ENCODE data around the gene DUSP22.

DUSP22 gene

GRCh38 chr6:259316-259715 lies 33.0 kb upstream of the DUSP22 start:
- no peak for TF ChIP-seq TAF1 (IDR thresholded peaks at IDR 0.05; ENCODE audit: borderline replicate concordance, insufficient read depth, low read length)
- no peak for TF ChIP-seq POLR2AphosphoS5 (IDR thresholded peaks at IDR 0.05; ENCODE audit: low read depth, low read length)

GRCh38 chr6:259901-260508 lies 32.3 kb upstream of the DUSP22 start:
- TF ChIP-seq SIN3A (IDR thresholded peaks at IDR 0.05; ENCODE audit: borderline replicate concordance, insufficient read depth, low read length) = no peak
- no peak for TF ChIP-seq REST (IDR thresholded peaks at IDR 0.05; ENCODE audit: insufficient read depth in 1 of 2, low read depth in 2 of 2, low read length in 2 of 2)
- TF ChIP-seq POLR2AphosphoS5 (IDR thresholded peaks at IDR 0.05; ENCODE audit: low read depth, low read length) = no peak
- no peak for TF ChIP-seq TAF1 (IDR thresholded peaks at IDR 0.05; ENCODE audit: borderline replicate concordance, insufficient read depth, low read length)
- TF ChIP-seq FOXP2 (optimal IDR thresholded peaks at IDR 0.05; ENCODE audit: borderline replicate concordance, extremely low read depth, extremely low read length, insufficient read depth) = no peak

GRCh38 chr6:264626-265025 lies 27.7 kb upstream of the DUSP22 start:
- TF ChIP-seq POLR2AphosphoS5 (IDR thresholded peaks at IDR 0.05; ENCODE audit: low read depth, low read length) (no peak), FOXP2 (optimal IDR thresholded peaks at IDR 0.05; ENCODE audit: borderline replicate concordance, extremely low read depth, extremely low read length, insufficient read depth) (no peak), TAF1 (IDR thresholded peaks at IDR 0.05; ENCODE audit: borderline replicate concordance, insufficient read depth, low read length) (no peak), REST (IDR thresholded peaks at IDR 0.05; ENCODE audit: insufficient read depth in 1 of 2, low read depth in 2 of 2, low read length in 2 of 2) (no peak), SIN3A (IDR thresholded peaks at IDR 0.05; ENCODE audit: borderline replicate concordance, insufficient read depth, low read length) (no peak)

- TF ChIP-seq TAF1 (IDR thresholded peaks at IDR 0.05; ENCODE audit: borderline replicate concordance, insufficient read depth, low read length) (no peak), REST (IDR thresholded peaks at IDR 0.05; ENCODE audit: insufficient read depth in 1 of 2, low read depth in 2 of 2, low read length in 2 of 2) (no peak), SIN3A (IDR thresholded peaks at IDR 0.05; ENCODE audit: borderline replicate concordance, insufficient read depth, low read length) (no peak), FOXP2 (optimal IDR thresholded peaks at IDR 0.05; ENCODE audit: borderline replicate concordance, extremely low read depth, extremely low read length, insufficient read depth) (no peak), POLR2AphosphoS5 (IDR thresholded peaks at IDR 0.05; ENCODE audit: low read depth, low read length) (no peak)
Measured at GRCh38 chr6:268394-268935, 23.8 kb upstream of the DUSP22 start.

- no peak for TF ChIP-seq POLR2AphosphoS5 (IDR thresholded peaks at IDR 0.05; ENCODE audit: low read depth, low read length)
Measured at GRCh38 chr6:273551-274058, 18.7 kb upstream of the DUSP22 start.

- TF ChIP-seq FOXP2 (optimal IDR thresholded peaks at IDR 0.05; ENCODE audit: borderline replicate concordance, extremely low read depth, extremely low read length, insufficient read depth) = no peak
- TF ChIP-seq TAF1 (IDR thresholded peaks at IDR 0.05; ENCODE audit: borderline replicate concordance, insufficient read depth, low read length) = no peak
- TF ChIP-seq REST (IDR thresholded peaks at IDR 0.05; ENCODE audit: insufficient read depth in 1 of 2, low read depth in 2 of 2, low read length in 2 of 2) = no peak
- TF ChIP-seq POLR2AphosphoS5 (IDR thresholded peaks at IDR 0.05; ENCODE audit: low read depth, low read length) = no peak
- no peak for TF ChIP-seq SIN3A (IDR thresholded peaks at IDR 0.05; ENCODE audit: borderline replicate concordance, insufficient read depth, low read length)
Measured at GRCh38 chr6:277746-278145, 14.5 kb upstream of the DUSP22 start.

Data from PFSK-1 (cell line).